HepG2 (cell line): ENCODE results near the gene CDC42SE1. TPM values are rescaled to one million over a fixed set of nuclear protein-coding genes. Genes with fewer than 3 reads are reported as not detected.

Source experiments
- CHD2 ChIP-seq: IDR thresholded peaks from 2 replicates; pipeline ENCODE4 v1.6.1; 2011; ENCODE audit warnings: low read depth, low read length, improper control_type of control experiment
- ERF ChIP-seq: IDR thresholded peaks from 2 replicates; pipeline ENCODE4 v1.6.1; 2018; ENCODE audit warnings: missing biosample characterization, missing genetic modification reagents
- HES4 ChIP-seq: sonication (generic); formaldehyde crosslinking; IDR thresholded peaks from 2 replicates; pipeline ENCODE4 v1.9.0; 2021; ENCODE audit warnings: mild to moderate bottlenecking, missing genetic modification reagents, borderline replicate concordance
- MAZ ChIP-seq, 2 experiments: sonication (generic) in 1 of 2; formaldehyde crosslinking in 1 of 2; IDR thresholded peaks; 2 replicates each; pipeline versions ENCODE4 v1.5.0 to v1.6.1; 2012 to 2020; ENCODE audit warnings: low read depth in 2 of 2, mild to moderate bottlenecking in 2 of 2, borderline replicate concordance in 1 of 2, improper control_type of control experiment in 1 of 2, low read length in 1 of 2, missing genetic modification reagents in 1 of 2, moderate library complexity in 1 of 2
- MYNN ChIP-seq: sonication (generic); formaldehyde crosslinking; IDR thresholded peaks from 2 replicates; pipeline ENCODE4 v1.4.0; 2020; ENCODE audit warnings: mild to moderate bottlenecking, low read depth, missing genetic modification reagents
- NR2F6 ChIP-seq, 2 experiments: IDR thresholded peaks; 2 replicates each; pipeline ENCODE4 v1.6.1; 2016; ENCODE audit warnings: antibody characterized with exemption in 1 of 2, mild to moderate bottlenecking in 1 of 2
- SMYD3 ChIP-seq: sonication (generic); formaldehyde crosslinking; IDR thresholded peaks from 2 replicates; pipeline ENCODE4 v1.8.1; 2023; ENCODE audit warnings: mild to moderate bottlenecking, missing genetic modification reagents
- TGIF2 ChIP-seq: IDR thresholded peaks from 2 replicates; pipeline ENCODE4 v1.6.1; 2016; ENCODE audit warnings: control low read depth, missing compliant biosample characterization
- ZBTB21 ChIP-seq: sonication (generic); formaldehyde crosslinking; IDR thresholded peaks from 2 replicates; pipeline ENCODE4 v1.4.0; 2020; ENCODE audit warnings: missing genetic modification reagents
- ZBTB42 ChIP-seq: sonication (generic); formaldehyde crosslinking; IDR thresholded peaks from 2 replicates; pipeline ENCODE4 v1.5.0; 2020; ENCODE audit warnings: mild to moderate bottlenecking, missing genetic modification reagents
- ZC3H4 ChIP-seq: sonication (generic); formaldehyde crosslinking; IDR thresholded peaks from 2 replicates; pipeline ENCODE4 v1.4.0; 2020; ENCODE audit warnings: missing genetic modification reagents, borderline replicate concordance
- ZKSCAN5 ChIP-seq: sonication (generic); formaldehyde crosslinking; IDR thresholded peaks from 2 replicates; pipeline ENCODE4 v1.5.1; 2020; ENCODE audit warnings: mild to moderate bottlenecking, missing genetic modification reagents
- ZNF329 ChIP-seq: sonication (generic); formaldehyde crosslinking; IDR thresholded peaks from 2 replicates; pipeline ENCODE4 v1.9.0; 2021; ENCODE audit warnings: low read depth, mild to moderate bottlenecking, missing genetic modification reagents
- ZNF607 ChIP-seq: sonication (generic); formaldehyde crosslinking; IDR thresholded peaks from 2 replicates; pipeline ENCODE4 v1.5.1; 2020; ENCODE audit warnings: missing genetic modification reagents, mild to moderate bottlenecking, borderline replicate concordance
- ZSCAN22 ChIP-seq: sonication (generic); formaldehyde crosslinking; IDR thresholded peaks from 2 replicates; pipeline ENCODE4 v1.4.0; 2020; ENCODE audit warnings: mild to moderate bottlenecking, missing genetic modification reagents
- polyA plus RNA-seq, 8 experiments: library from polyadenylated mRNA; depleted of rRNA in 3 of 8; stranded (reverse) in 7 of 8; unstranded in 1 of 8; fragments of >200 nt; fragmentation: Illumina TruSeq in 4 of 8; extraction: Trizol in 4 of 8; gene quantifications; 2 replicates each; pipeline versions ENCODE4 v1.2.1 to v1.2.3, GENCODE V29; 2011 to 2016; ENCODE audit warnings: low read depth in 4 of 8, missing spikeins in 1 of 8, mixed read lengths in 1 of 8; ENCODE audit not compliant: insufficient read depth in 1 of 8
- total RNA-seq, 5 experiments: library from RNA; depleted of rRNA; stranded (reverse); fragments of >200 nt; fragmentation: Illumina TruSeq; extraction: Trizol; gene quantifications; 2 replicates each; pipeline ENCODE4 v1.2.3, GENCODE V29; 2016; ENCODE audit warnings: low read depth in 1 of 5
- TF ChIP-seq, protein P1 (sequence below): IDR thresholded peaks from 2 replicates; pipeline ENCODE4 v1.6.1; 2016; ENCODE audit warnings: missing genetic modification reagents, missing compliant biosample characterization
- TF ChIP-seq, protein P2 (sequence below): sonication (generic); formaldehyde crosslinking; IDR thresholded peaks from 2 replicates; pipeline ENCODE4 v1.8.0; 2022; ENCODE audit warnings: missing genetic modification reagents, low read depth, mild to moderate bottlenecking, borderline replicate concordance
- TF ChIP-seq, protein P3 (sequence below): IDR thresholded peaks from 2 replicates; pipeline ENCODE4 v1.6.1; 2016; ENCODE audit warnings: mild to moderate bottlenecking, missing biosample characterization, missing genetic modification reagents
- TF ChIP-seq, protein P4 (sequence below): sonication (generic); formaldehyde crosslinking; IDR thresholded peaks from 2 replicates; pipeline ENCODE4 v1.4.0; 2020; ENCODE audit warnings: mild to moderate bottlenecking, missing genetic modification reagents

CDC42SE1 gene
- total and polyA plus RNA-seq, 2 of the 13 experiments (the other 11 are each of a cell fraction or from before 2014, with no cell fraction given), result 17.6 to 17.9 TPM

DNA sequence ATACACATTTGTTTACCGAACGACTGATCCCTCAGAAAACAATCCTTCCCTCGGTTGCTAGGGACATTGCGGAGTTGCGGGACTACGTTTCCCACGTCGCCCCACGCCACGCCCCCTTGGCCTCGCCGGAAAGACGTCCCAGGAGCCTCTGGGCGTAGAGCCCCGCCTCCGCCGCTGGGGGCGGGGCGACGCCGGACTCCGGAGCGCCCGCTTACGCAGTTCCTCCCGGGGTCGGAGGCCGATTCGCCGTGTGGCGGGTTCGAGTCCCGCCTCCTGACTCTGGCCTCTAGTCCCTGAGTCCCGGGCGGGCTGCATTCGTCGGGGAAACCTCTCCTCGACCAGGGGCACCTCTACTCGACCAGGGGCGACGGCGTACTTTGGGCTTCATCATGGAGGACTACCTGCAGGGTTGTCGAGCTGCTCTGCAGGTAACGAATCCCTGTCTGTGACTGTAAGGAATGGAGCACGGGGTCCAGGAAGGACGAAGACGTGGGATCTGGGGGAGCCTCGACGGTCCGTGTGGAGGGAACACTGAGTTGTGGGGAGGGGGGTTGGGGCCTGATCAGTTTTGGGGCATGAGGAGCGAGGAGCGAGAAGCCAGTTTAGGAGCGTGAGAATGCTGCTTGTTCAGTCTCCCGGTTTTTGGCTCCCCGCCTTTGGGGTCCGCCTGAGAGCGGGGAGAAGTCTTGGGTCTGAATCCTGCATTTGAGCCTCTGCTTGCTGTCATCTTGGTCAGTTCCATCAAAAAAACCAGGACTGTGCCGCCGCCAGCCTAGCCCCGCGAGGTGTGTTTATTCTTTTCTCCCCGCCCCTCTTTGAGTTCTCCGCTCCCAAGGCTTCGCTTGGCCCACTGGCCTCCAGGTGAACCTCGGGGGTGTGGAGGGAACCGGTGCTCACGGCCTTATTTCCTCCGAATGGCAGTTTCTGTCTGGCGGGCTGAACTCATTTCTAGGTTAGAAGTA is 50.9 kb downstream of the CDC42SE1 start, which contains the start of gene PRUNE1 (continued):
- TF ChIP-seq NR2F6 (IDR thresholded peaks at IDR 0.05), result no peak
- TF ChIP-seq NR2F6 (CRISPR knock-in tag; IDR thresholded peaks at IDR 0.05), result no peak; the same call in 1 of the 2 replicates
- no peak for TF ChIP-seq ZNF329 (CRISPR knock-in tag)
- TF ChIP-seq ZBTB42 (CRISPR knock-in tag), result no peak
- TF ChIP-seq ZNF607 (CRISPR knock-in tag), result no peak
- TF ChIP-seq TGIF2, result peak; percentile 13; the same call in 1 of the 2 replicates
- no peak for TF ChIP-seq ZKSCAN5 (CRISPR knock-in tag)
- TF ChIP-seq, protein P1, sequence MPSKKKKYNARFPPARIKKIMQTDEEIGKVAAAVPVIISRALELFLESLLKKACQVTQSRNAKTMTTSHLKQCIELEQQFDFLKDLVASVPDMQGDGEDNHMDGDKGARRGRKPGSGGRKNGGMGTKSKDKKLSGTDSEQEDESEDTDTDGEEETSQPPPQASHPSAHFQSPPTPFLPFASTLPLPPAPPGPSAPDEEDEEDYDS (CRISPR knock-in tag), result peak; percentile 15; the same call in 1 of the 2 replicates
- TF ChIP-seq HES4 (CRISPR knock-in tag), result peak; percentile 88; the same call in 1 of the 2 replicates
- TF ChIP-seq, protein P2, sequence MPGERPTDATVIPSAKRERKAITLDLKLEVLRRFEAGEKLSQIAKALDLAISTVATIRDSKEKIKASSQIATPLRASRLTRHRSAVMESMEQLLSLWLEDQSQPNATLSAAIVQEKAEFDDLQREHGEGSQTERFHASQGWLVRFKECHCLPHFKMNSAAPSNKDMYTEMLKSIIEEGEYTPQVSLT, result no peak
- TF ChIP-seq, protein P3, sequence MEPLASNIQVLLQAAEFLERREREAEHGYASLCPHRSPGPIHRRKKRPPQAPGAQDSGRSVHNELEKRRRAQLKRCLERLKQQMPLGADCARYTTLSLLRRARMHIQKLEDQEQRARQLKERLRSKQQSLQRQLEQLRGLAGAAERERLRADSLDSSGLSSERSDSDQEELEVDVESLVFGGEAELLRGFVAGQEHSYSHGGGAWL (CRISPR knock-in tag), result peak; percentile 16; the same call in 1 of the 2 replicates
- TF ChIP-seq MAZ (IDR thresholded peaks at IDR 0.05; ENCODE audit: borderline replicate concordance, low read depth, low read length), result peak; percentile 72; the same call in 1 of the 2 replicates
- TF ChIP-seq MAZ (CRISPR knock-in tag; IDR thresholded peaks at IDR 0.05; ENCODE audit: low read depth), result peak; percentile 63
- no peak for TF ChIP-seq ZSCAN22 (CRISPR knock-in tag)
- no peak for TF ChIP-seq ZBTB21 (CRISPR knock-in tag)
- TF ChIP-seq, protein P4, sequence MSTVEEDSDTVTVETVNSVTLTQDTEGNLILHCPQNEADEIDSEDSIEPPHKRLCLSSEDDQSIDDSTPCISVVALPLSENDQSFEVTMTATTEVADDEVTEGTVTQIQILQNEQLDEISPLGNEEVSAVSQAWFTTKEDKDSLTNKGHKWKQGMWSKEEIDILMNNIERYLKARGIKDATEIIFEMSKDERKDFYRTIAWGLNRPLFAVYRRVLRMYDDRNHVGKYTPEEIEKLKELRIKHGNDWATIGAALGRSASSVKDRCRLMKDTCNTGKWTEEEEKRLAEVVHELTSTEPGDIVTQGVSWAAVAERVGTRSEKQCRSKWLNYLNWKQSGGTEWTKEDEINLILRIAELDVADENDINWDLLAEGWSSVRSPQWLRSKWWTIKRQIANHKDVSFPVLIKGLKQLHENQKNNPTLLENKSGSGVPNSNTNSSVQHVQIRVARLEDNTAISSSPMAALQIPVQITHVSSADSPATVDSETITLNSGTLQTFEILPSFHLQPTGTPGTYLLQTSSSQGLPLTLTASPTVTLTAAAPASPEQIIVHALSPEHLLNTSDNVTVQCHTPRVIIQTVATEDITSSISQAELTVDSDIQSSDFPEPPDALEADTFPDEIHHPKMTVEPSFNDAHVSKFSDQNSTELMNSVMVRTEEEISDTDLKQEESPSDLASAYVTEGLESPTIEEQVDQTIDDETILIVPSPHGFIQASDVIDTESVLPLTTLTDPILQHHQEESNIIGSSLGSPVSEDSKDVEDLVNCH (CRISPR knock-in tag), result no peak
- no peak for TF ChIP-seq SMYD3 (CRISPR knock-in tag)
- no peak for TF ChIP-seq ZC3H4 (CRISPR knock-in tag)
- no peak for TF ChIP-seq CHD2
- no peak for TF ChIP-seq MYNN
- TF ChIP-seq ERF (CRISPR knock-in tag), result peak; percentile 60; the same call in 1 of the 2 replicates
